Mononuclear cell (primary cell): Measurements from ENCODE around the gene TPSD1. TPM values are rescaled to one million over a fixed set of nuclear protein-coding genes. Genes with fewer than 3 reads are reported as not detected.

Source experiments
- H3K27me3 ChIP-seq: 2 replicates; pipeline ENCODE4 v1.6.0; 2011; ENCODE audit warnings: low read length, control low read depth; ENCODE audit not compliant: insufficient read depth
- H3K4me1 ChIP-seq: 2 replicates; pipeline ENCODE4 v1.5.1; 2011; ENCODE audit warnings: mild to moderate bottlenecking, low read length, control low read depth; ENCODE audit not compliant: insufficient read depth
- H3K4me3 ChIP-seq: 2 replicates; pipeline ENCODE4 v1.5.1; 2011; ENCODE audit warnings: mild to moderate bottlenecking, low read length, moderate library complexity
- H3K9me3 ChIP-seq: 2 replicates; pipeline ENCODE4 v1.5.1; 2011; ENCODE audit warnings: low read depth, mild to moderate bottlenecking, control low read depth, low read length
- total RNA-seq: library from RNA; depleted of rRNA; stranded (reverse); fragments of >200 nt; gene quantifications from one replicate; pipeline ENCODE4 v1.2.3, GENCODE V29; 2012

Gene TPSD1
- total RNA-seq, 1 donor = not detected

GRCh38 chr16:1300664-1301476 lies 45.0 kb downstream of the TPSD1 start:
- Histone ChIP-seq H3K9me3 (no peaks in the 10 kb centered on the region), H3K4me1 (peaks cover 34% of the 10 kb centered on the region), H3K4me3 (no peak overlapping the region), H3K27me3 (no peaks in the 10 kb centered on the region)

DNA sequence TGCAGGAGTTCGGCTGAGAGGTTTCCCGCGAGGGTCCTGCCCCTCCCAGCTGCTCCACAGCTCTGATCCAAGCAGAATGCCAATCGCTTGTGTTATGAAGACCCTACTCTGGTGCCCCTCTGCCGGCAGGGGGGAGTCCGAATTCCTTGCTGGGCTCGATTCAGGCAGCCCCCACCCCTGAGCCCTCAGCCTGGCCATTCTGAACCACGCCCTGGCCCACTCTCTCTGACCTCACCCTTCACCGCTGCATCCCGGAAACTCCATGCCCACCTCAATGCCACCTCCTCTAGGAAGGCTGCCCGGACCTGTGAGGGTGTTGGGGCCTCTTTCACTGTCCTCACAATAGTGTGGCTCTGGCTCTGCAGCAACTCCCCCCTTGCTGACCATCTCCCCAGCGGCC lies 45.7 kb downstream of the TPSD1 start:
- no peak overlapping the region for H3K4me3 ChIP-seq
- H3K27me3 ChIP-seq = no peaks in the 10 kb centered on the region
- peaks cover 40% of the 10 kb centered on the region for H3K4me1 ChIP-seq
- H3K9me3 ChIP-seq = no peaks in the 10 kb centered on the region

DNA sequence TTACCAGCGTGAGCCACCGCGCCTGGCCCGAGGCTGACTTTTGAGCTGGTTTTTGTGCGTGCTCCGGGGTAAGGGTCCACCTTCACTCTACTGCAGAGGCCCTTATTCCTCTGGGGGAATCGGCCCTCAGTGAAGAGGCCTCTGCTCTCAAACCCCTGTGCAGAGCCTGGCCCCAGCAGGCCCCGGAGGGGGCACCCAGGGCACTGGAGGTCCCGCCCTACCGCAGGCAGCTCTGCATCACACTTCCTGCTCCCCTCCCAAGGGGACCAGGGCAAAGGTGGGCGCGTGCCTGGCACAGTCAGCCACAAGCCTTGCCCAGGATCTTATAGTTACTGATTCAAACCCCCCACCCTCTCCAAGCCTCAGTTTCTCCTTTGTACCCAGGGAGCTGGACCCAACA lies 50.0 kb downstream of the TPSD1 start:
- no peaks in the 10 kb centered on the region for H3K9me3 ChIP-seq
- no peak overlapping the region for H3K4me3 ChIP-seq
- peaks cover 50% of the 10 kb centered on the region for H3K4me1 ChIP-seq
- H3K27me3 ChIP-seq = no peaks in the 10 kb centered on the region

DNA sequence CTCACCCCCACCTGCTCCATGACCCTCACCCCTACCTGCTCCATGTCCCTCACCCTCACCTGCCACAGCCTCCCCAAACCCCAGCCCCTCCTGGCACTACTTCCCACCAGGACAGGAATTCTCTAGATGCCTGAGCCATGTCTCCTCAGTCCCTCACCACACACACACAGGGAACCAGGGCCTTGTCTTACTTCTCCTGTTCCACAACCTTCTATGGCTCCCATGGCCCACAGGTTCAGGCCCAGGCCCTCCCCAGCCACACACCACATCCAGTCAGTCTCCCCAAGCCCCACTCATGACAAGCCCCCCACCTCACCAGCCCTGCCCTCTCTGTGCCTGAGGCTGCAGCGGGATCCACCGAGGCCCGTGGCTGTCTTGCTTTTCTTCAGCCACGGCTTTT lies 50.5 kb downstream of the TPSD1 start:
- Histone ChIP-seq H3K9me3 (no peaks in the 10 kb centered on the region), H3K4me3 (no peak overlapping the region), H3K4me1 (peaks cover 50% of the 10 kb centered on the region), H3K27me3 (no peaks in the 10 kb centered on the region)

DNA sequence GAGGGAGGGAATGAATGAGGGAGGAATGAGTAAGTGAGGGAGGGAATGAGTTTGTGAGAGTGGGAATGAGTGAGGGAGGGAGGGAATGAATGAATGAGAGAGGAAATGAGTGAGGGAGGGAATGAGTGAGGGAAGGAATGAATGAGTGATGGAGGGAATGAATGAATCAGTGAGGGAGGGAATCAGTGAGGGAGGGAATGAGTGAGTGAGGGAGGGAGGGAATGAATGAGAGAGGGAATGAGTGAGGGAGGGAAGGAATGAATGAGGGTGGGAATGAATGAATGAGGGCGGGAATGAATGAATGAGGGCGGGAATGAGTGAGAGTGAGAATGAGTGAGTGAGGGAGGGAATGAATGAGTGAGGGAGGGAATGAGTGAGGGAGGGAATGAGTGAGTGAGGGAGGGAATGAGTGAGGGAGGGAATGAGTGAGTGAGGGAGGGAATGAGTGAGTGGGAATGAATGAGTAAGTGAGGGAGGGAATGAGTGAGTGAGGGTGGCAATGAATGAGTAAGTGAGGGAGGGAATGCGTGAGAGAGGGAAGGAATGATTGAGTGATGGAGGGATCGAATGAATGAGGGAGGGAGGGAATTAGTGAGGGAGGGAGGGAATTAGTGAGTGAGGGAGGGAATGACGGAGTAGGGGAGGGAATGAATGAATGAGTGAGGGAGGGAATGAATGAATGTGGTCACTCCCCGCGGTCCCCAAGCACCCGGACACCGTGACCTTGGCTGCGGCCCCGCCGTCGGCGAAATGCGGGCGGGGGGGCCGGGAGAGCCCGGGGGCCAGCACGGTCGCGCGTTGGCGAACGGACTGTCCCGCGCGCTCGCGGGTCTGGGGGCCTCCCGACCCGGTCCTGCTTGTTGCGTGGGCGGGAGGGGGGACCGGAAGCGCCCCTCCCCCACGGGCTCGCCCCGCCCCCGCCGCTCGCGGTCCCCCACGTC lies 52.4 kb downstream of the TPSD1 start:
- no peaks in the 10 kb centered on the region for H3K9me3 ChIP-seq
- peak overlapping the region; percentile 37 for H3K4me3 ChIP-seq
- no peaks in the 10 kb centered on the region for H3K27me3 ChIP-seq
- H3K4me1 ChIP-seq = peaks cover 67% of the 10 kb centered on the region

Other genes starting within 250 kb of the TPSD1 start
- gene SSTR5, start 183.3 kb upstream of the TPSD1 start, total RNA-seq = not detected
- not detected for gene C1QTNF8, start 159.8 kb upstream of the TPSD1 start, total RNA-seq
- 0.52 TPM for gene CACNA1H, start 103.0 kb upstream of the TPSD1 start, total RNA-seq
- gene TPSG1, start 30.8 kb upstream of the TPSD1 start, total RNA-seq = not detected
- not detected for gene TPSB2, start 25.9 kb upstream of the TPSD1 start, total RNA-seq
- gene TPSAB1, start 15.4 kb upstream of the TPSD1 start, total RNA-seq = not detected
- gene UBE2I, start 53.6 kb downstream of the TPSD1 start, total RNA-seq = 108 TPM
- gene BAIAP3, start 77.6 kb downstream of the TPSD1 start, total RNA-seq = 2.3 TPM
- 21.3 TPM for gene TSR3, start 95.8 kb downstream of the TPSD1 start, total RNA-seq
- gene GNPTG, start 95.9 kb downstream of the TPSD1 start, total RNA-seq = 29.8 TPM
- 18.4 TPM for gene UNKL, start 158.6 kb downstream of the TPSD1 start, total RNA-seq
- gene UQCC4, start 164.7 kb downstream of the TPSD1 start, total RNA-seq = 4.3 TPM
- 0.84 TPM for gene PERCC1, start 175.0 kb downstream of the TPSD1 start, total RNA-seq
- 0.21 TPM for gene CCDC154, start 188.5 kb downstream of the TPSD1 start, total RNA-seq
- 58.2 TPM for gene CLCN7, start 219.0 kb downstream of the TPSD1 start, total RNA-seq
- gene PTX4, start 232.9 kb downstream of the TPSD1 start, total RNA-seq = not detected
- 10.2 TPM for gene TELO2, start 237.3 kb downstream of the TPSD1 start, total RNA-seq